Panc1 (cell line): Measurements from ENCODE around the gene FAM76B. TPM values are rescaled to one million over a fixed set of nuclear protein-coding genes. Genes with fewer than 3 reads are reported as not detected.

Experiments
- ATAC-seq: fragments of 200-7000 bp; cut with Tn5 transposase; 2 replicates; pipeline ENCODE4 v1.9.1; 2020; ENCODE audit warnings: mild to moderate bottlenecking, moderate library complexity
- BruUV-seq: library from RNA; stranded (reverse); fragments of 400-500 nt; replicated peaks from 2 replicates; lab custom pipeline; 2021; lab: Mats Ljungman, UMichigan
- CTCF ChIA-PET: fragments of 300-600 bp; sonication (Branson Sonifier 250); formaldehyde crosslinking; loops from one replicate; lab custom pipeline; 2022; ENCODE audit warnings: antibody characterized with exemption; lab: Charles Lee
- POLR2A ChIA-PET: fragments of 300-600 bp; sonication (Branson Sonifier 250); formaldehyde crosslinking; loops from one replicate; lab custom pipeline; 2022; ENCODE audit warnings: antibody characterized with exemption; lab: Charles Lee
- DNase-seq: peaks from one replicate; pipeline ENCODE4 v3.0.0-alpha.2; 2010; ENCODE audit warnings: low read depth, low spot score
- H3K27ac ChIP-seq: 2 replicates; pipeline ENCODE4 v1.5.1; 2011; ENCODE audit warnings: mild to moderate bottlenecking, low read length, inconsistent platforms
- H3K27me3 ChIP-seq: fragments of 200-500 bp; sonication (Bioruptor generic); 2 replicates; pipeline ENCODE4 v1.6.0; 2014; ENCODE audit warnings: low read length, inconsistent platforms; ENCODE audit not compliant: control insufficient read depth, insufficient read depth
- H3K36me3 ChIP-seq: fragments of 200-500 bp; sonication (Bioruptor generic); 2 replicates; pipeline ENCODE4 v1.5.1; 2014; ENCODE audit warnings: inconsistent platforms, mild to moderate bottlenecking, low read length, moderate library complexity; ENCODE audit not compliant: control insufficient read depth, insufficient read depth
- H3K4me1 ChIP-seq: 2 replicates; pipeline ENCODE4 v1.5.1; 2011; ENCODE audit warnings: inconsistent platforms, mild to moderate bottlenecking, low read length, moderate library complexity; ENCODE audit not compliant: control insufficient read depth, insufficient read depth
- H3K4me3 ChIP-seq, 2 experiments: 2 replicates each; pipeline ENCODE4 v1.5.1; 2011 to 2012; ENCODE audit warnings: low read depth in 2 of 2, low read length in 2 of 2, mild to moderate bottlenecking in 2 of 2, inconsistent platforms in 1 of 2, moderate library complexity in 1 of 2
- H3K9me3 ChIP-seq: fragments of 200-500 bp; sonication (Bioruptor generic); 2 replicates; pipeline ENCODE4 v1.5.1; 2014; ENCODE audit warnings: low read depth, mild to moderate bottlenecking, inconsistent platforms, low read length, moderate library complexity; ENCODE audit not compliant: control insufficient read depth, insufficient read depth
- POLR2AphosphoS5 ChIP-seq: IDR thresholded peaks from 2 replicates; pipeline ENCODE4 v1.6.1; 2012; ENCODE audit warnings: mild to moderate bottlenecking, low read depth, low read length, moderate library complexity
- SIN3A ChIP-seq: IDR thresholded peaks from 2 replicates; pipeline ENCODE4 v1.6.1; 2012; ENCODE audit warnings: low read depth, mild to moderate bottlenecking, low read length, moderate library complexity, borderline replicate concordance; ENCODE audit not compliant: insufficient read depth
- TCF7L2 ChIP-seq: IDR thresholded peaks from 2 replicates; pipeline ENCODE4 v1.6.1; 2011; ENCODE audit warnings: mild to moderate bottlenecking, low read depth, low read length, inconsistent platforms
- in situ Hi-C: cut with HindIII; loops from 2 replicates; pipeline ENCODE4 v1.10.0; 2016; ENCODE audit warnings: low sequenced_read_pairs, low pct_unique_long_range_greater_than_20kb
- intact Hi-C: fragments of 100-400 bp; cut with micrococcal nuclease; formaldehyde crosslinking; loops from one replicate; pipeline ENCODE4 v1.10.0; 2022; ENCODE audit not compliant: unreplicated experiment
- total RNA-seq: library from RNA; stranded (reverse); gene quantifications from one replicate; pipeline ENCODE4 v1.2.1, GENCODE V29; 2021; ENCODE audit not compliant: unreplicated experiment
- TF ChIP-seq, protein P1 (sequence below), 2 experiments: IDR thresholded peaks; 2 replicates each; pipeline ENCODE4 v1.6.1; 2011 to 2012; ENCODE audit warnings: low read depth in 2 of 2, control low read depth in 1 of 2, low read length in 1 of 2, mild to moderate bottlenecking in 1 of 2, moderate library complexity in 1 of 2; ENCODE audit not compliant: insufficient read depth in 1 of 2
- TF ChIP-seq, protein P2 (sequence below): fragments of 450-650 bp; IDR thresholded peaks from 2 replicates; pipeline ENCODE4 v1.5.1; 2017; ENCODE audit warnings: mild to moderate bottlenecking

FAM76B gene
- total RNA-seq, 1 experiment from 2014 or later = 31.2 TPM

DNA sequence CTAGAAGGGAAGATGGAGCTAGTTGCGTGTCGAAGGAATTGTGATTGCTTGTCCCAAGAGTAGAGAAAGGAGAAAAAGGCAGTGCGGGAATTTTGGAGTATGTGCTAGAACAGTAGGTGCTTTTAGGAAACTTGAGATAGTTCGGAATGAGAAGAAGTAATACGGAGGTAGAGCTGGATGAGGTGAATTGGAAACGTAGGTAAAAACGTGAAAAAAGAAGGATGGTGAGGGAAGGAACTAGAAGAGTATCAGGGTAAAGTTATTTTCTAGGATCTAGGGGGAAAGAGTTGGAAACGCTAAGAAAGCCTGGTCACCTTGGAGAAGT, 2.1 kb upstream of the FAM76B start:
- in situ Hi-C loops = no loop called here
- intact Hi-C loops = loop anchor here (5.0 kb wide), 1 partner anchor 636 kb away; no protein-coding TSS in a partner anchor
- CTCF ChIA-PET = interaction anchor here (0.9 kb wide), 1 partner anchor 637 kb away, joined by 3 read pairs; no protein-coding TSS in a partner anchor
- POLR2A ChIA-PET = no interaction called here
- Histone ChIP-seq H3K27ac (peak overlapping the region; percentile 97), H3K36me3 (peaks cover 14% of the 10 kb centered on the region), H3K9me3 (no peaks in the 10 kb centered on the region), H3K4me1 (peaks cover 27% of the 10 kb centered on the region), H3K27me3 (no peaks in the 10 kb centered on the region), H3K4me3 (peak overlapping the region; percentile 90 to 99)
- no peak for ATAC-seq
- TF ChIP-seq TCF7L2 (no peak), SIN3A (no peak), POLR2AphosphoS5 (no peak)
- TF ChIP-seq, protein P1, sequence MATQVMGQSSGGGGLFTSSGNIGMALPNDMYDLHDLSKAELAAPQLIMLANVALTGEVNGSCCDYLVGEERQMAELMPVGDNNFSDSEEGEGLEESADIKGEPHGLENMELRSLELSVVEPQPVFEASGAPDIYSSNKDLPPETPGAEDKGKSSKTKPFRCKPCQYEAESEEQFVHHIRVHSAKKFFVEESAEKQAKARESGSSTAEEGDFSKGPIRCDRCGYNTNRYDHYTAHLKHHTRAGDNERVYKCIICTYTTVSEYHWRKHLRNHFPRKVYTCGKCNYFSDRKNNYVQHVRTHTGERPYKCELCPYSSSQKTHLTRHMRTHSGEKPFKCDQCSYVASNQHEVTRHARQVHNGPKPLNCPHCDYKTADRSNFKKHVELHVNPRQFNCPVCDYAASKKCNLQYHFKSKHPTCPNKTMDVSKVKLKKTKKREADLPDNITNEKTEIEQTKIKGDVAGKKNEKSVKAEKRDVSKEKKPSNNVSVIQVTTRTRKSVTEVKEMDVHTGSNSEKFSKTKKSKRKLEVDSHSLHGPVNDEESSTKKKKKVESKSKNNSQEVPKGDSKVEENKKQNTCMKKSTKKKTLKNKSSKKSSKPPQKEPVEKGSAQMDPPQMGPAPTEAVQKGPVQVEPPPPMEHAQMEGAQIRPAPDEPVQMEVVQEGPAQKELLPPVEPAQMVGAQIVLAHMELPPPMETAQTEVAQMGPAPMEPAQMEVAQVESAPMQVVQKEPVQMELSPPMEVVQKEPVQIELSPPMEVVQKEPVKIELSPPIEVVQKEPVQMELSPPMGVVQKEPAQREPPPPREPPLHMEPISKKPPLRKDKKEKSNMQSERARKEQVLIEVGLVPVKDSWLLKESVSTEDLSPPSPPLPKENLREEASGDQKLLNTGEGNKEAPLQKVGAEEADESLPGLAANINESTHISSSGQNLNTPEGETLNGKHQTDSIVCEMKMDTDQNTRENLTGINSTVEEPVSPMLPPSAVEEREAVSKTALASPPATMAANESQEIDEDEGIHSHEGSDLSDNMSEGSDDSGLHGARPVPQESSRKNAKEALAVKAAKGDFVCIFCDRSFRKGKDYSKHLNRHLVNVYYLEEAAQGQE (IDR thresholded peaks at IDR 0.05; ENCODE audit: insufficient read depth in 1 of 2, low read depth in 2 of 2, low read length in 1 of 2) = no peak
- TF ChIP-seq, protein P2, sequence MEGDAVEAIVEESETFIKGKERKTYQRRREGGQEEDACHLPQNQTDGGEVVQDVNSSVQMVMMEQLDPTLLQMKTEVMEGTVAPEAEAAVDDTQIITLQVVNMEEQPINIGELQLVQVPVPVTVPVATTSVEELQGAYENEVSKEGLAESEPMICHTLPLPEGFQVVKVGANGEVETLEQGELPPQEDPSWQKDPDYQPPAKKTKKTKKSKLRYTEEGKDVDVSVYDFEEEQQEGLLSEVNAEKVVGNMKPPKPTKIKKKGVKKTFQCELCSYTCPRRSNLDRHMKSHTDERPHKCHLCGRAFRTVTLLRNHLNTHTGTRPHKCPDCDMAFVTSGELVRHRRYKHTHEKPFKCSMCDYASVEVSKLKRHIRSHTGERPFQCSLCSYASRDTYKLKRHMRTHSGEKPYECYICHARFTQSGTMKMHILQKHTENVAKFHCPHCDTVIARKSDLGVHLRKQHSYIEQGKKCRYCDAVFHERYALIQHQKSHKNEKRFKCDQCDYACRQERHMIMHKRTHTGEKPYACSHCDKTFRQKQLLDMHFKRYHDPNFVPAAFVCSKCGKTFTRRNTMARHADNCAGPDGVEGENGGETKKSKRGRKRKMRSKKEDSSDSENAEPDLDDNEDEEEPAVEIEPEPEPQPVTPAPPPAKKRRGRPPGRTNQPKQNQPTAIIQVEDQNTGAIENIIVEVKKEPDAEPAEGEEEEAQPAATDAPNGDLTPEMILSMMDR = no peak
- no peak for DNase-seq
- TSS peak; percentile 66 for BruUV-seq

DNA sequence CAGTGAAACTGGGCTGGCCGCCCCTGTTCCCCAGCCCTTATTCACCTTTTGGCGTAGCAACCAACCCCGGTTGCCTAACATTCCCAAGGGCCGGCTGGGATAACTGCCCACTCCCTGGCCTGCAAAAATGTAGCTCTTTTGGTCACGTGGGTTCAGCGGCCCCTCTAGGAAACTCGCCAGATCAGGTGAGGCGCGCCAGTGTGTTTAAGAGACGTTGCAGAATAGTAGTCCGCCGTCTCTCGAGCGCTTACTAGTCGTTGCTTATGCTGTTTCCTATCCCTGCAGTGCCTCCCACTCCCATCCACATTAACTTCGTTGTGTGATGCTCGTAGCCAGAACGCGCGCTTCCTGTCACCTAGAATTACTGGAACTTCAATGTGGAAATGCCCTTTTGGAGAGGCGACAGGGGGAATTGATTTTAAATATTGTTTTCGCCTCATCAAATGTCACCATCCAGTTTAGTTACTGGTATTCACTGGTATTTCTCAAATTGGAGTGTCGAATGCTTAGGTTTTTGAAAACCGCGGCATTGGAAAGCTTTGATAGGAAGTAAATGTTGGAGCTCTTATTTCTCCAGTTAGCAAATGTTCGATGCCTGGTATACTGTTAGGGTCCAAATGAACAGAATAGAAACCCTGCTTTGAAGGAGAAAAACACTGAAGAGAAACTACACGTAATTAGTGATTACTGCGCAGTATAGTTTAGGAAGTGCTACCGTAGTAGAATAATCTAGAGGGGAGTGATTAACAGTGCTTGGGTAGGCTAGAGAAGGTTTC, 1.5 kb upstream of the FAM76B start:
- in situ Hi-C loops (no loop called here), intact Hi-C loops (loop anchor here (5.0 kb wide), 1 partner anchor 636 kb away; no protein-coding TSS in a partner anchor)
- peaks cover 27% of the 10 kb centered on the region for H3K4me1 ChIP-seq
- peak overlapping the region; percentile 97 for H3K27ac ChIP-seq
- H3K9me3 ChIP-seq = no peaks in the 10 kb centered on the region
- CTCF ChIA-PET = interaction anchor here (0.9 kb wide), 1 partner anchor 636 kb away, joined by 3 read pairs; no protein-coding TSS in a partner anchor
- no peak for DNase-seq
- peak overlapping the region; percentile 90 to 99 for H3K4me3 ChIP-seq
- BruUV-seq = no TSS peak
- POLR2A ChIA-PET = interaction anchor here (0.5 to 0.9 kb wide), 2 partner anchors 216 to 310 kb away, joined by 3 read pairs; no protein-coding TSS in a partner anchor
- no peak for ATAC-seq
- H3K36me3 ChIP-seq = peaks cover 20% of the 10 kb centered on the region
- no peaks in the 10 kb centered on the region for H3K27me3 ChIP-seq
- no peak for TF ChIP-seq POLR2AphosphoS5
- no peak for TF ChIP-seq TCF7L2
- TF ChIP-seq, protein P2 = no peak
- TF ChIP-seq SIN3A = no peak
- TF ChIP-seq, protein P1 (IDR thresholded peaks at IDR 0.05; ENCODE audit: insufficient read depth in 1 of 2, low read depth in 2 of 2, low read length in 1 of 2) = no peak
